Mammary epithelial cell (primary cell): ENCODE results near the gene PRKCQ.

Source experiments
- CTCF ChIP-seq, 2 donors: IDR thresholded peaks in 1 of 2; conservative IDR thresholded peaks in 1 of 2; 2 replicates each; pipeline ENCODE4 v1.5.1; 2011 to 2012; ENCODE audit warnings: inconsistent platforms in 2 of 2, low read length in 2 of 2, mild to moderate bottlenecking in 2 of 2, control low read depth in 1 of 2, low read depth in 1 of 2; ENCODE audit not compliant: insufficient read depth in 1 of 2; ENCODE audit errors: extremely low read depth in 1 of 2
- EZH2 ChIP-seq: IDR thresholded peaks from 2 replicates; pipeline ENCODE4 v1.6.1; 2012; ENCODE audit warnings: low read length, inconsistent platforms, borderline replicate concordance

- TF ChIP-seq CTCF (conservative IDR thresholded peaks at IDR 0.05 in 1 of 2, IDR thresholded peaks at IDR 0.05 in 1 of 2; ENCODE audit: extremely low read depth in 1 of 2, insufficient read depth in 1 of 2, low read depth in 1 of 2, low read length in 2 of 2) (no peak), EZH2 (no peak)
Observed at GRCh38 chr10:6583447-6583846, 3.4 kb upstream of the PRKCQ start.
